IPS-18a (cell line): Measurements from ENCODE around the gene PRKCQ.
A peak's percentile ranks its signal among the peaks of the same experiment; 100 is the strongest.
"Not testable (repeated sequence)": the region's sequence is repeated elsewhere in the genome, so short reads cannot be mapped to it uniquely, and the experiment has no call there.

Source experiments
- H3K27ac ChIP-seq: one replicate; pipeline ENCODE4 v1.5.1; 2013; ENCODE audit warnings: low read length
- H3K27me3 ChIP-seq: one replicate; pipeline ENCODE4 v1.6.1; 2013; ENCODE audit warnings: mild to moderate bottlenecking, low read length; ENCODE audit not compliant: control insufficient read depth, insufficient read depth
- H3K36me3 ChIP-seq: one replicate; pipeline ENCODE4 v1.6.1; 2013; ENCODE audit warnings: low read depth, low read length; ENCODE audit not compliant: control insufficient read depth
- H3K4me1 ChIP-seq: one replicate; pipeline ENCODE4 v1.6.1; 2013; ENCODE audit warnings: low read depth, low read length; ENCODE audit not compliant: control insufficient read depth
- H3K4me3 ChIP-seq: one replicate; pipeline ENCODE4 v1.5.1; 2013; ENCODE audit warnings: low read length
- H3K9ac ChIP-seq: one replicate; pipeline ENCODE4 v1.6.1; 2013; ENCODE audit warnings: mild to moderate bottlenecking, low read length, moderate library complexity
- H3K9me3 ChIP-seq: one replicate; pipeline ENCODE4 v1.6.1; 2013; ENCODE audit warnings: low read depth, low read length; ENCODE audit not compliant: control insufficient read depth

Gene PRKCQ

DNA sequence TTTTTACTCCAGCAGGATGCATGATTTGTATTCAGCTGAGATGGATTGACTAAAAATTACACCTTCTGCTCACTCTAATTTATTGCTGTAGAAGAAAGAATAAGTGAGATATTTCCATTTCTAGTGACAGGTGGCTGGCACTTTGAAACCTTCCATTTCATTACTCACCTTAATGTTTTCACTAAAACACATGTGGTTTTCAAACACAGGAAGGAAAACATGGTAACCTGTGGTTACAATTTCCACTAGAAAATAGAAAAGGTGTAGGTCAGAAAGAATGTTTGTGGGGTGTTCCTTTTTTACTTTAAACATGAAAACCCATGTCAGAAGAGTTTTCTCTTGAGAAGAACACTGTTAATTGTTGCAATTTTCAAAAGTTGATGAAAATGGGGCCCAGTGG is 12.0 kb upstream of the PRKCQ start:
- Histone ChIP-seq H3K36me3 (no peaks in the 10 kb centered on the region), H3K9me3 (no peaks in the 10 kb centered on the region), H3K4me1 (no peaks in the 10 kb centered on the region), H3K4me3 (no peak overlapping the region), H3K27me3 (no peaks in the 10 kb centered on the region), H3K27ac (no peak overlapping the region), H3K9ac (no peak overlapping the region)

DNA sequence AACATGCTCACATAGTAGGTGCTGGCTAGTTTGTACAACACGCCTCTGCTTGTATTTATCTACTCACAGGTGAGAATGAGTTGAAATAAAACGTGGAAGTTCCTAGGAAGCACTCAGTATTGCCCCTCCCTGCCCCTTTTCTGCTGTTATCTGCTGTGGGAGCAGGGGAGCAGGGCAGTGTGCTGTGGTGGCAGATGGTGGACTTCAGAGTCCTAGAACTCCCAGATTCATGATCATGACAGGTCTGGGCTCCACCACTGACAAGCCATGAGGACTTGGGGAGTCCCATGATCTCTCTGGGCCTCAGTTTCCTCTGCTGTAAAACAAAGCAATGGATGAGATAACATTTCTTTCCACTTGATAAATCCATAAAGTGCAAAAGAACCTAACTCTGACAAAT is 11.6 kb upstream of the PRKCQ start:
- Histone ChIP-seq H3K36me3 (no peaks in the 10 kb centered on the region), H3K9ac (no peak overlapping the region), H3K4me1 (no peaks in the 10 kb centered on the region), H3K4me3 (no peak overlapping the region), H3K9me3 (no peaks in the 10 kb centered on the region), H3K27ac (no peak overlapping the region), H3K27me3 (no peaks in the 10 kb centered on the region)

DNA sequence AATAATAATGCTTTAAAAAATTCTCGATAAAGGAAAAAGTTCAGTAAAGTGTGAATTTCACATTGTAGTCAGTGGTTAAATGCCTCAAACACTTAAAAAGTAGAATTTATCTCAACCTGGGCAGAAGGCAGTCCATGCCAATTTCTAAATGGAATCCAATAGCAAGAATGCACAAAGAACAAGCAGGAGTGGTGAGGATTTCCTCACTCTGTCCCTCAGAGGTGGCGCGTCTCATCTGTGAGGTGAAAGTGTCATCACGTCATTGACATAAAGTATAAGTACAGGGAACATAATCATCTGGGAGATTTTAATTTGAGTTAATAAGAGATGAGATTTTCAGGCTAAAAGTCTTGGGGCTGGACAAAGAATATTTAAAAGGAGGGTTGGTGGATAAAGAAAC is 10.0 kb upstream of the PRKCQ start:
- peaks cover under 1% of the 10 kb centered on the region for H3K36me3 ChIP-seq
- H3K27me3 ChIP-seq = no peaks in the 10 kb centered on the region
- H3K27ac ChIP-seq = no peak overlapping the region
- no peak overlapping the region for H3K4me3 ChIP-seq
- H3K9ac ChIP-seq = no peak overlapping the region
- H3K9me3 ChIP-seq = no peaks in the 10 kb centered on the region
- no peaks in the 10 kb centered on the region for H3K4me1 ChIP-seq

DNA sequence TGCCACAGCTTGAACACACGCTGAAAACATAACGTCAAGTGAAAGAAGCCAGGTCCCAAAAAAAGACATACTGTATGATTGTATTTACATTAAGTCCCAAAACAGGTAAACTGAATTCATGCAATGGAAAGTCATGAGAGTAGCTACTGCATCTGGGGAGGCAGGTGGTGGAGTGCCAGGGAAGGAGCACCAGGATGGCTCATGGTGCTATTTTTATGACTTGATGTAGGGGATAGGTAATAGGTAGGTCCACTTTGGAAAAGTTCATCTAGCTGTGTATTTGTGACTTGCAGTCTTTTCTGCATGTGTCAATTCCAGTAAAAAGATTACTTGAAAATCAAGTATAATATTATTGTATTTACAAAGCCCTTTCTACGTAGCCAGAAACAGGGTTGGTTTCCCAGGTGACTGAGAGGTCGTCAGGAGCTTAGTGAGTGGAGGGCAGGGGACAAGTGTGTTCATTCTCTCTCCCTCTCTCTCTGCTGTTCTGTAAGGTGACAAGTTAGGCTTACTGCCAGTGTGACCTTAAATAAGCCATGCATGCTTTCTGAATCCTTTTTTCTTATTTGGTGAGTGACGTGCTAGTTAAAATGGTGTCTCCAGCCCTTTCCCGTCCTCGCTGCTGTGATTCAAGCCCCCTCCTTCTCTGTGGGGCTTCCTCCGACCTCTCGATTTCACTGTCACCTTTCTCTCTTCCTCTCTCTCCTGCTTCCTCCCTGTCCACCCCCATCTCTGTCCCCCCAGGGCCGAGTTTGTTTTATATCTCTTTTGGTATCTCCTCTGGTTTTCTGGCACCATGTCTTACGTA is 9.4 kb upstream of the PRKCQ start:
- Histone ChIP-seq H3K36me3 (peaks cover 6% of the 10 kb centered on the region), H3K4me1 (no peaks in the 10 kb centered on the region), H3K27me3 (no peaks in the 10 kb centered on the region), H3K9me3 (no peaks in the 10 kb centered on the region), H3K27ac (no peak overlapping the region), H3K9ac (no peak overlapping the region), H3K4me3 (no peak overlapping the region)

DNA sequence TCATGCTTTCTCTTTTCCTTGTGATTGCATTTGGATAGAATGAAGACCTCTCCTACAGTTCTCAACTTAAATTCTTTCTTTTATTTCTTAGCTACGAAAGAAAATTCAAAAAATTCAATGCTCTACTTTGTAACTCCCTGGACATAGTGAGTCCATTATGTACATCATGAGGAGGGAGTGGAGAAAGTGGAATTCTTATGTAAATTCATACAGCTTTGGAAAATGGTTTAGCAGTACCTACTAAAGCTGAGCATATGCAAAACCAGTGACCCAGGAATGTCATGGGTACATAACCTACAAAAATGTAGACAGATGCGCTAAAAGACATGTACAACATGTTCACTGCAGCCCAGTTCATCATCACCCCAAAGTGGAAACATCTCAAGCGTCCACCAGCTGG is 8.8 kb upstream of the PRKCQ start:
- Histone ChIP-seq H3K9me3 (no peaks in the 10 kb centered on the region), H3K36me3 (peaks cover 10% of the 10 kb centered on the region), H3K27ac (no peak overlapping the region), H3K27me3 (no peaks in the 10 kb centered on the region), H3K4me1 (no peaks in the 10 kb centered on the region), H3K4me3 (no peak overlapping the region), H3K9ac (no peak overlapping the region)

DNA sequence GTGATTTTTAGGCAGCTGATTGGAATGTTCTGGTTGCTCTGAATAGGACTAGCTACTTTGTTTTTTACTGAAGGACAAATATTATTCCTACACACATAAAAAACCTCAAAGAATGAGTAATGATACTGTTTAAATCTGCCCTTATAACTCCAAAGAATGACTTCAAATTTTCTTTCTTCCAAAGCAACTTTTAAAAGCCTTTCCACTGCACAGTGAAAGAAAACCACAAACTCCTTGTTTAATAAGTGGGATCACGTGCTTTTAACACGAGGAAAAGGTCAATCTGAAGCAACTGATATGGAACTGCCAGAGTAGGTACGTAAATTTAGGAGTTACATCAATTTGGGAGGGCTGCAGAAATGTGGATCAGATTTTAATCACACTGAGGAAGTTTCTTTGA is 8.0 kb upstream of the PRKCQ start:
- H3K4me1 ChIP-seq = no peaks in the 10 kb centered on the region
- no peak overlapping the region for H3K9ac ChIP-seq
- H3K36me3 ChIP-seq = peaks cover 10% of the 10 kb centered on the region
- H3K27me3 ChIP-seq = no peaks in the 10 kb centered on the region
- H3K27ac ChIP-seq = no peak overlapping the region
- H3K4me3 ChIP-seq = no peak overlapping the region
- H3K9me3 ChIP-seq = no peaks in the 10 kb centered on the region

DNA sequence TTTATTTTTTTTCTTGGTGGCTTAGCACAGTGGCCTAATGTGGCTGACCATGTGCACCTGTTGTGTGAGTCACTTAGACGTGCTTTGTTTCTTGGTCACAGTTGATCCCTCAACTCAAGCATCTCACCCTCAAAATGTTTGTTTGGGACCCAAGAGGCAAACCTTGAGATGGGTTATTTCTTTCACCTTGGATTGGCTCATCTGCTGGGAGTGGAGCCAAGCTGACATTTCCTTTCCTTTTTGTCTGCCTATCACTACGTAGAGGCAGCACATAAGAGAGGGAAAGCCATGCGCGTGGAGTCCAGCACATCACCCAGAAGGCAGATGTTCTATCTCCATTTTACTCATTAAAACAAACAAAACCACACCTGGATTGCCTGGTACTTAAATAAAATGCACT is 6.4 kb upstream of the PRKCQ start:
- Histone ChIP-seq H3K4me3 (no peak overlapping the region), H3K36me3 (peaks cover 10% of the 10 kb centered on the region), H3K27ac (no peak overlapping the region), H3K27me3 (no peaks in the 10 kb centered on the region), H3K9ac (no peak overlapping the region), H3K4me1 (peaks cover 3% of the 10 kb centered on the region), H3K9me3 (no peaks in the 10 kb centered on the region)

DNA sequence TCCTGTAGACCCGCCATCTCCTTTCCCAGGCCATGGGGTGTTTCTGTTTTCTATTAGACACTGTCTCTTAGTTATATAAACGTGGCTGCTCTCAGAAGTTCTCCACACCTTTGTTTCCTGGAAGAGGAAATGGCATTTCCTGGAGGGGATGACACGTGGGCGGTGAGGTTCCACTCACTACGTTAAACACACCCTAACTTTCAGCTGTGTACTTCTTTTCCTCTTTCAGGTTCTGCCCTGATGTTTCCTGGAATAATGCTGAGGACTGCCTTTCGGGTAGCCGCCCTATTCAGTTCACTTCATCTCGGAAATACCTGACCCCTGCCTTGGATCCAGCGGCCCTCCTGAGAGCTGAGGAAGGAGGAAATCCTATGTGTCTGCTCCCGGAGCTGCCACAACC is 3.4 kb upstream of the PRKCQ start:
- H3K9me3 ChIP-seq = no peaks in the 10 kb centered on the region
- H3K9ac ChIP-seq = no peak overlapping the region
- peaks cover 21% of the 10 kb centered on the region for H3K4me1 ChIP-seq
- H3K27me3 ChIP-seq = peaks cover 13% of the 10 kb centered on the region
- no peak overlapping the region for H3K27ac ChIP-seq
- peaks cover 10% of the 10 kb centered on the region for H3K36me3 ChIP-seq
- no peak overlapping the region for H3K4me3 ChIP-seq

DNA sequence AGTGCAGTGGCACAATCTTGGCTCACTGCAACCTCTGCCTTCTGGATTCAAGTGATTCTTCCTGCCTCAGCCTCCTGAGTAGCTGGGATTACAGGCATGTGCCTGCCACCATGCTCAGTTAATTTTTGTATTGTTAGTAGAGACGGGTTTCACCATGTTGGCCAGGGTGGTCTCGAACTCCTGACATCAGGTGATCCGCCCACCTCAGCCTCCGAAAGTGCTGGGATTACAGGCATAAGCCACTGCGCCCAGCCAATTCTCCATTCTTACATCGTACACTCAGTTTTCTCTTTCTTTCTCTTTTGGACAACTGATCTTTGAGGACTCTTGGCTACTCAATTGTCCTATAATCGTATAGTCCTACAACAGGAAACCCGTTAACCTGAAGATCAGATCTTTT is 2.8 kb upstream of the PRKCQ start:
- not testable (repeated sequence) for H3K36me3 ChIP-seq, H3K9me3 ChIP-seq, H3K4me3 ChIP-seq, H3K27ac ChIP-seq, H3K9ac ChIP-seq
- Histone ChIP-seq H3K4me1 (peaks cover 27% of the 10 kb centered on the region), H3K27me3 (peaks cover 18% of the 10 kb centered on the region)

DNA sequence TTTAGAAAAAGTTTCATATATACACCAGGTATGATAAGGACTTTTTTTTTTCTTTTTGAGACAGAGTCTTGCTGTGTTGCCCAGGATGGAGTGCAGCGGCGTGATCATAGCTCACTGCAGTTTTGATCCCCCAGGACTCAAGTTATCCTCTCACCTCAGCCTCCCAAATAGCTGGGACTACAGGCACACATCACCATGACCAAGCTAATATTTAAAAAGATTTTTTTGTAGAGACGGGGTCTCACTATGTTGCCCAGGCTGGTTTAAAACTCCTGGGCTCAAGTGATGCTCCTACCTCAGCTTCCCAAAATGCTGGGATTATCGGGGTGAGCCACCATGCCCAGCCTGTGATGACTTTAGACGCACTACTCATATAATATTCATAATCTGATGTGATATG is 2.2 kb upstream of the PRKCQ start:
- no peak overlapping the region for H3K27ac ChIP-seq
- H3K4me3 ChIP-seq = no peak overlapping the region
- peaks cover 28% of the 10 kb centered on the region for H3K4me1 ChIP-seq
- H3K9ac ChIP-seq = no peak overlapping the region
- H3K36me3 ChIP-seq = peaks cover 10% of the 10 kb centered on the region
- no peaks in the 10 kb centered on the region for H3K9me3 ChIP-seq
- H3K27me3 ChIP-seq = peaks cover 23% of the 10 kb centered on the region

DNA sequence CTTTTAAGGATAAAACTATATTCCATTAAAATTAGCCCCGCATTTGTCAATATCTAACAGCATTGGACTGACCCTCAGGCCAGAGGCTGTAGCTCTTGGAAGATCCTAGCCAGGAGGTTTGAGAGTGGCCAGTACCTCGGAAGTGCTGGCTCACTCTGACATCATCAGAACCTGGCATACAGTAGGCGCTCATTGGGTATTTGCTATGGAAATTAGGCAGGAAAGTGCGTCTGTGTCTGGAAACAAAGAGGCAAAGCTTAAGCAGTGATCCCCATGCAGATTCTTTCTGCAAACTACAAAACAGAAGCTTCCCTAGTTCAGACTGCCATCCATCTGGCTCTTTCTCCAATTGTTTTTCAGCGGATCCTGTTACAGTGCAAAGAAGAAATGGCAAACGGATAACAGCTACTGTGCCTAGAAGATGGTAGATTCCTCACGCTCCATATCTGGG is 1.7 kb upstream of the PRKCQ start:
- Histone ChIP-seq H3K27ac (no peak overlapping the region), H3K4me3 (no peak overlapping the region), H3K9ac (no peak overlapping the region)

DNA sequence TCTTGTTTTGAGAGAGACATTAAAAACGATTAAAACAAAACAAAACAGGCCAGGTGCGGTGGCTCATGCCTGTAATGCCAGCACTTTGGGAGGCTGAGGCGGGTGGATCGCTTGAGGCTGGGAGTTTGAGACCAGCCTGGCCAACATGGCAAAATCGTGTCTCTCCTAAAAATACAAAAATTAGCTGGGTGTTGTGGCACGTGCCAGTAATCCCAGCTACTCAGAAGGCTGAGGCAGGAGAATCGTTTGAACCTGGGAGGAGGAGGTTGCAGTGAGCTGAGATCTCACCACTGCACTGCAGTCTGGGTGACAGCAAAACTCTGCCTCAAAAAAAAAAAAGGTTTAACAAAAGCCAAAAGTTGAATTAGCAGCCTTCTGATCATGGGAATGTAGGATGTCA is 1.1 kb upstream of the PRKCQ start:
- Histone ChIP-seq H3K4me3 (peak overlapping the region; percentile 91), H3K4me1 (peaks cover 28% of the 10 kb centered on the region), H3K27me3 (peaks cover 23% of the 10 kb centered on the region), H3K9ac (peak overlapping the region; percentile 82)
- not testable (repeated sequence) for H3K36me3 ChIP-seq, H3K9me3 ChIP-seq, H3K27ac ChIP-seq

More for the DNA sequence above, 1.7 kb upstream of the PRKCQ start:
- Histone ChIP-seq H3K27me3 (peaks cover 23% of the 10 kb centered on the region), H3K9me3 (no peaks in the 10 kb centered on the region), H3K36me3 (peaks cover 10% of the 10 kb centered on the region), H3K4me1 (peaks cover 28% of the 10 kb centered on the region)
